Measurements from ENCODE around the gene SCUBE1. TPM values are rescaled to one million over a fixed set of nuclear protein-coding genes. Genes with fewer than 3 reads are reported as not detected.

SCUBE1 gene
- total RNA-seq, 1 experiment from 2014 or later = 3.9 TPM

GRCh38 chr22:43349636-43350035 is 6.5 kb upstream of the SCUBE1 start:
- peaks cover 0 to 13% of the 10 kb centered on the region in 2 experiments; a peak in 3 of 4 replicates for H3K4me1 ChIP-seq (ENCODE audit: control insufficient read depth in 1 of 2, insufficient read depth in 2 of 2, low read length in 2 of 2)
- no TSS peak for BruUV-seq (replicated peaks)
- H3K79me2 ChIP-seq (ENCODE audit: insufficient read depth, low read length) = no peaks in the 10 kb centered on the region
- no peaks in the 10 kb centered on the region for H3K9me2 ChIP-seq (ENCODE audit: insufficient read depth)
- ChIA-PET POLR2A (no interaction called here), CTCF (interaction anchor here (0.9 kb wide), 1 partner anchor 118 kb away, joined by 3 read pairs; no protein-coding TSS in a partner anchor), RAD21 (ENCODE audit: low non-redundant PET in 1 of 2, low total read pairs in 2 of 2, uncharacterized antibody in 2 of 2, unreplicated experiment in 2 of 2) (no interaction called here)
- DNase-seq (ENCODE audit: low read depth, low spot score) = no peak
- TF ChIP-seq EGR1 (IDR thresholded peaks at IDR 0.05; ENCODE audit: low read depth) = no peak
- TF ChIP-seq EZH2 (IDR thresholded peaks at IDR 0.05) = no peak
- no peak for TF ChIP-seq EZH2phosphoT487 (IDR thresholded peaks at IDR 0.05; ENCODE audit: borderline replicate concordance)
- TF ChIP-seq TCF7L2 (IDR thresholded peaks at IDR 0.05; ENCODE audit: borderline replicate concordance, extremely low read depth, insufficient read depth, insufficient read length) = no peak
- TF ChIP-seq POLR2A (IDR thresholded peaks at IDR 0.05; ENCODE audit: borderline replicate concordance, extremely low read depth, insufficient read depth, insufficient read length) = no peak
- TF ChIP-seq, protein P1, sequence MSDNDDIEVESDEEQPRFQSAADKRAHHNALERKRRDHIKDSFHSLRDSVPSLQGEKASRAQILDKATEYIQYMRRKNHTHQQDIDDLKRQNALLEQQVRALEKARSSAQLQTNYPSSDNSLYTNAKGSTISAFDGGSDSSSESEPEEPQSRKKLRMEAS (IDR thresholded peaks at IDR 0.05) = no peak
- TF ChIP-seq, protein P2, sequence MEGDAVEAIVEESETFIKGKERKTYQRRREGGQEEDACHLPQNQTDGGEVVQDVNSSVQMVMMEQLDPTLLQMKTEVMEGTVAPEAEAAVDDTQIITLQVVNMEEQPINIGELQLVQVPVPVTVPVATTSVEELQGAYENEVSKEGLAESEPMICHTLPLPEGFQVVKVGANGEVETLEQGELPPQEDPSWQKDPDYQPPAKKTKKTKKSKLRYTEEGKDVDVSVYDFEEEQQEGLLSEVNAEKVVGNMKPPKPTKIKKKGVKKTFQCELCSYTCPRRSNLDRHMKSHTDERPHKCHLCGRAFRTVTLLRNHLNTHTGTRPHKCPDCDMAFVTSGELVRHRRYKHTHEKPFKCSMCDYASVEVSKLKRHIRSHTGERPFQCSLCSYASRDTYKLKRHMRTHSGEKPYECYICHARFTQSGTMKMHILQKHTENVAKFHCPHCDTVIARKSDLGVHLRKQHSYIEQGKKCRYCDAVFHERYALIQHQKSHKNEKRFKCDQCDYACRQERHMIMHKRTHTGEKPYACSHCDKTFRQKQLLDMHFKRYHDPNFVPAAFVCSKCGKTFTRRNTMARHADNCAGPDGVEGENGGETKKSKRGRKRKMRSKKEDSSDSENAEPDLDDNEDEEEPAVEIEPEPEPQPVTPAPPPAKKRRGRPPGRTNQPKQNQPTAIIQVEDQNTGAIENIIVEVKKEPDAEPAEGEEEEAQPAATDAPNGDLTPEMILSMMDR (IDR thresholded peaks at IDR 0.05 in 2 of 3, conservative IDR thresholded peaks at IDR 0.05 in 1 of 3; ENCODE audit: borderline replicate concordance in 1 of 3, insufficient read depth in 1 of 3, low read depth in 2 of 3, low read length in 2 of 3) = no peak
- no peak for TF ChIP-seq POLR2AphosphoS5 (IDR thresholded peaks at IDR 0.05; ENCODE audit: low read depth, low read length)
- TF ChIP-seq, protein P3, sequence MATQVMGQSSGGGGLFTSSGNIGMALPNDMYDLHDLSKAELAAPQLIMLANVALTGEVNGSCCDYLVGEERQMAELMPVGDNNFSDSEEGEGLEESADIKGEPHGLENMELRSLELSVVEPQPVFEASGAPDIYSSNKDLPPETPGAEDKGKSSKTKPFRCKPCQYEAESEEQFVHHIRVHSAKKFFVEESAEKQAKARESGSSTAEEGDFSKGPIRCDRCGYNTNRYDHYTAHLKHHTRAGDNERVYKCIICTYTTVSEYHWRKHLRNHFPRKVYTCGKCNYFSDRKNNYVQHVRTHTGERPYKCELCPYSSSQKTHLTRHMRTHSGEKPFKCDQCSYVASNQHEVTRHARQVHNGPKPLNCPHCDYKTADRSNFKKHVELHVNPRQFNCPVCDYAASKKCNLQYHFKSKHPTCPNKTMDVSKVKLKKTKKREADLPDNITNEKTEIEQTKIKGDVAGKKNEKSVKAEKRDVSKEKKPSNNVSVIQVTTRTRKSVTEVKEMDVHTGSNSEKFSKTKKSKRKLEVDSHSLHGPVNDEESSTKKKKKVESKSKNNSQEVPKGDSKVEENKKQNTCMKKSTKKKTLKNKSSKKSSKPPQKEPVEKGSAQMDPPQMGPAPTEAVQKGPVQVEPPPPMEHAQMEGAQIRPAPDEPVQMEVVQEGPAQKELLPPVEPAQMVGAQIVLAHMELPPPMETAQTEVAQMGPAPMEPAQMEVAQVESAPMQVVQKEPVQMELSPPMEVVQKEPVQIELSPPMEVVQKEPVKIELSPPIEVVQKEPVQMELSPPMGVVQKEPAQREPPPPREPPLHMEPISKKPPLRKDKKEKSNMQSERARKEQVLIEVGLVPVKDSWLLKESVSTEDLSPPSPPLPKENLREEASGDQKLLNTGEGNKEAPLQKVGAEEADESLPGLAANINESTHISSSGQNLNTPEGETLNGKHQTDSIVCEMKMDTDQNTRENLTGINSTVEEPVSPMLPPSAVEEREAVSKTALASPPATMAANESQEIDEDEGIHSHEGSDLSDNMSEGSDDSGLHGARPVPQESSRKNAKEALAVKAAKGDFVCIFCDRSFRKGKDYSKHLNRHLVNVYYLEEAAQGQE (IDR thresholded peaks at IDR 0.05; ENCODE audit: low read depth) = no peak
- no peak for TF ChIP-seq SIN3A (IDR thresholded peaks at IDR 0.05; ENCODE audit: low read depth)
- TF ChIP-seq ELF1 (IDR thresholded peaks at IDR 0.05; ENCODE audit: borderline replicate concordance, low read depth) = no peak
- no peak for TF ChIP-seq ZFX (IDR thresholded peaks at IDR 0.05)
- TF ChIP-seq CBX3 (IDR thresholded peaks at IDR 0.05; ENCODE audit: low read depth) = no peak
- no peak for TF ChIP-seq SP1 (IDR thresholded peaks at IDR 0.05; ENCODE audit: low read depth)
- no peak for TF ChIP-seq CEBPB (IDR thresholded peaks at IDR 0.05; ENCODE audit: low read depth)
- no peak for TF ChIP-seq RAD21 (IDR thresholded peaks at IDR 0.05; ENCODE audit: low read depth)
- TF ChIP-seq ZNF274 (IDR thresholded peaks at IDR 0.05; ENCODE audit: low read depth, low read length) = no peak
- TF ChIP-seq ATF3 (IDR thresholded peaks at IDR 0.05) = no peak
- no peak for TF ChIP-seq JUND (IDR thresholded peaks at IDR 0.05)
- no peak for TF ChIP-seq FOSL1 (IDR thresholded peaks at IDR 0.05; ENCODE audit: low read depth)
- ATAC-seq = no peak
- no peak overlapping the region for H2AFZ ChIP-seq (ENCODE audit: low read depth, low read length, poor library complexity, severe bottlenecking)
- no peaks in the 10 kb centered on the region for H4K20me1 ChIP-seq (ENCODE audit: insufficient read depth)
- no peaks in the 10 kb centered on the region for H3K27me3 ChIP-seq (ENCODE audit: insufficient read depth, low read length)
- H3K27ac ChIP-seq (ENCODE audit: low read depth, low read length) = no peak overlapping the region
- no peaks in the 10 kb centered on the region for H3K36me3 ChIP-seq (ENCODE audit: control insufficient read depth in 1 of 2, insufficient read depth in 2 of 2, low read length in 2 of 2)
- H3K9me3 ChIP-seq (ENCODE audit: control insufficient read depth in 1 of 2, insufficient read depth in 1 of 2, low read depth in 1 of 2, low read length in 2 of 2) = no peaks in the 10 kb centered on the region
- intact Hi-C loops (cut with micrococcal nuclease) = no loop called here
- H3K4me2 ChIP-seq (ENCODE audit: low read length) = no peak overlapping the region
- no peak overlapping the region for H3K9ac ChIP-seq (ENCODE audit: low read length)
- H3K4me3 ChIP-seq (replicated peaks in 1 of 2; ENCODE audit: low read depth in 1 of 2, low read length in 2 of 2) = no peak overlapping the region

Measured in HCT116 (cell line).